ENCODE measurements around the gene THUMPD3. TPM values are rescaled to one million over a fixed set of nuclear protein-coding genes. Genes with fewer than 3 reads are reported as not detected.

THUMPD3 gene
- total and polyA plus RNA-seq, 2 of the 13 experiments (the other 11 are each of a cell fraction or from before 2014, with no cell fraction given): 31.2 to 44.1 TPM

DNA sequence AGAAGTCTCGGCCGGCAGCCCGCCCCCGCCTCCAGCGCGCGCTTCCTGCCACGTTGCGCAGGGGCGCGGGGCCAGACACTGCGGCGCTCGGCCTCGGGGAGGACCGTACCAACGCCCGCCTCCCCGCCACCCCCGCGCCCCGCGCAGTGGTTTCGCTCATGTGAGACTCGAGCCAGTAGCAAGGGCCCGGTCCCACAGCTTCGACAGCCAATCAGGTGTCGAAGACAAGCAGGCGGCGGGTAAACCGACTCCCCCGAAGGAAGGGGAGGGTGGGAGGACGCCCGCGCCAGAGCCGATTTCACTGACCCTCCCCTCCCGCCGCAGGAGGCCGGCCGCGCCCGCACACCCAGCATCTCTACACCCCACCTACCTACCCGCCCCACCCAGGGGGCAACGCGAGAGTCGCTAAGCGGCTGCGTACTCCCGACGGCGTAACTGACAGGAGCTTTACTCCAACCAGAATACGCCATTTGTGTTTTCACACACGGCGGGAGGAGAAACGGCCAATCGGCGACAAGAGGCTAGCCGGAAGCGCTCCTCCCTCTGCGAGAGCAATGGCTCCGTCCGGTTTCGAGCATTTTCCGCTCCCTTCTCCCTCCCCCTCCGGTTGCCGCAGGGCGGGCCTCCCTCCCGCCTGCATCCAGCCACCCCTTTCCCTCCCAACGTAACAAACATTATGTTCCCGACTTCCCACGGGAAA, 33.9 kb downstream of the THUMPD3 start (continued):
- no peak for TF ChIP-seq MLLT10 (CRISPR knock-in tag; IDR thresholded peaks at IDR 0.05)
- TF ChIP-seq REPIN1 (CRISPR knock-in tag; IDR thresholded peaks at IDR 0.05; ENCODE audit: borderline replicate concordance, low read depth): peak; percentile 86
- peak; percentile 25; the same call in 1 of the 2 replicates for TF ChIP-seq KMT2A (CRISPR knock-in tag; IDR thresholded peaks at IDR 0.05)
- TF ChIP-seq ZNF101 (CRISPR knock-in tag; IDR thresholded peaks at IDR 0.05; ENCODE audit: borderline replicate concordance, low read depth): no peak
- TF ChIP-seq ZNF317 (CRISPR knock-in tag; IDR thresholded peaks at IDR 0.05): 0 out of 2 replicates have a peak, but pooled peaks have one; percentile 2
- 0 out of 2 replicates have a peak, but pooled peaks have one; percentile 86 for TF ChIP-seq HOXA7 (CRISPR knock-in tag; IDR thresholded peaks at IDR 0.05)
- TF ChIP-seq, protein P1, sequence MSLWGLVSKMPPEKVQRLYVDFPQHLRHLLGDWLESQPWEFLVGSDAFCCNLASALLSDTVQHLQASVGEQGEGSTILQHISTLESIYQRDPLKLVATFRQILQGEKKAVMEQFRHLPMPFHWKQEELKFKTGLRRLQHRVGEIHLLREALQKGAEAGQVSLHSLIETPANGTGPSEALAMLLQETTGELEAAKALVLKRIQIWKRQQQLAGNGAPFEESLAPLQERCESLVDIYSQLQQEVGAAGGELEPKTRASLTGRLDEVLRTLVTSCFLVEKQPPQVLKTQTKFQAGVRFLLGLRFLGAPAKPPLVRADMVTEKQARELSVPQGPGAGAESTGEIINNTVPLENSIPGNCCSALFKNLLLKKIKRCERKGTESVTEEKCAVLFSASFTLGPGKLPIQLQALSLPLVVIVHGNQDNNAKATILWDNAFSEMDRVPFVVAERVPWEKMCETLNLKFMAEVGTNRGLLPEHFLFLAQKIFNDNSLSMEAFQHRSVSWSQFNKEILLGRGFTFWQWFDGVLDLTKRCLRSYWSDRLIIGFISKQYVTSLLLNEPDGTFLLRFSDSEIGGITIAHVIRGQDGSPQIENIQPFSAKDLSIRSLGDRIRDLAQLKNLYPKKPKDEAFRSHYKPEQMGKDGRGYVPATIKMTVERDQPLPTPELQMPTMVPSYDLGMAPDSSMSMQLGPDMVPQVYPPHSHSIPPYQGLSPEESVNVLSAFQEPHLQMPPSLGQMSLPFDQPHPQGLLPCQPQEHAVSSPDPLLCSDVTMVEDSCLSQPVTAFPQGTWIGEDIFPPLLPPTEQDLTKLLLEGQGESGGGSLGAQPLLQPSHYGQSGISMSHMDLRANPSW (CRISPR knock-in tag; IDR thresholded peaks at IDR 0.05; ENCODE audit: borderline replicate concordance): no peak
- TF ChIP-seq ZEB1 (IDR thresholded peaks at IDR 0.05; ENCODE audit: insufficient replicate concordance, low read depth): no peak
- no peak for TF ChIP-seq RARG (CRISPR knock-in tag; IDR thresholded peaks at IDR 0.05; ENCODE audit: low read depth)
- peak; percentile 33 for TF ChIP-seq ZBTB38 (CRISPR knock-in tag; IDR thresholded peaks at IDR 0.05)
- TF ChIP-seq ARID2 (CRISPR knock-in tag; IDR thresholded peaks at IDR 0.05; ENCODE audit: borderline replicate concordance): no peak
- no peak; the same call in 1 of the 2 replicates for TF ChIP-seq EED (CRISPR knock-in tag; IDR thresholded peaks at IDR 0.05)
- peak; percentile 49; the same call in 1 of the 2 replicates for TF ChIP-seq KDM5B (CRISPR knock-in tag; IDR thresholded peaks at IDR 0.05; ENCODE audit: borderline replicate concordance)
- TF ChIP-seq PHB2 (IDR thresholded peaks at IDR 0.05; ENCODE audit: partially characterized antibody): no peak
- TF ChIP-seq GABPB1 (CRISPR knock-in tag; IDR thresholded peaks at IDR 0.05): peak; percentile 95
- TF ChIP-seq, protein P2, sequence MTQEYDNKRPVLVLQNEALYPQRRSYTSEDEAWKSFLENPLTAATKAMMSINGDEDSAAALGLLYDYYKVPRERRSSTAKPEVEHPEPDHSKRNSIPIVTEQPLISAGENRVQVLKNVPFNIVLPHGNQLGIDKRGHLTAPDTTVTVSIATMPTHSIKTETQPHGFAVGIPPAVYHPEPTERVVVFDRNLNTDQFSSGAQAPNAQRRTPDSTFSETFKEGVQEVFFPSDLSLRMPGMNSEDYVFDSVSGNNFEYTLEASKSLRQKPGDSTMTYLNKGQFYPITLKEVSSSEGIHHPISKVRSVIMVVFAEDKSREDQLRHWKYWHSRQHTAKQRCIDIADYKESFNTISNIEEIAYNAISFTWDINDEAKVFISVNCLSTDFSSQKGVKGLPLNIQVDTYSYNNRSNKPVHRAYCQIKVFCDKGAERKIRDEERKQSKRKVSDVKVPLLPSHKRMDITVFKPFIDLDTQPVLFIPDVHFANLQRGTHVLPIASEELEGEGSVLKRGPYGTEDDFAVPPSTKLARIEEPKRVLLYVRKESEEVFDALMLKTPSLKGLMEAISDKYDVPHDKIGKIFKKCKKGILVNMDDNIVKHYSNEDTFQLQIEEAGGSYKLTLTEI (CRISPR knock-in tag; conservative IDR thresholded peaks at IDR 0.05): no peak
- no peak for TF ChIP-seq RCOR2 (CRISPR knock-in tag; IDR thresholded peaks at IDR 0.05)
- TF ChIP-seq, protein P3, sequence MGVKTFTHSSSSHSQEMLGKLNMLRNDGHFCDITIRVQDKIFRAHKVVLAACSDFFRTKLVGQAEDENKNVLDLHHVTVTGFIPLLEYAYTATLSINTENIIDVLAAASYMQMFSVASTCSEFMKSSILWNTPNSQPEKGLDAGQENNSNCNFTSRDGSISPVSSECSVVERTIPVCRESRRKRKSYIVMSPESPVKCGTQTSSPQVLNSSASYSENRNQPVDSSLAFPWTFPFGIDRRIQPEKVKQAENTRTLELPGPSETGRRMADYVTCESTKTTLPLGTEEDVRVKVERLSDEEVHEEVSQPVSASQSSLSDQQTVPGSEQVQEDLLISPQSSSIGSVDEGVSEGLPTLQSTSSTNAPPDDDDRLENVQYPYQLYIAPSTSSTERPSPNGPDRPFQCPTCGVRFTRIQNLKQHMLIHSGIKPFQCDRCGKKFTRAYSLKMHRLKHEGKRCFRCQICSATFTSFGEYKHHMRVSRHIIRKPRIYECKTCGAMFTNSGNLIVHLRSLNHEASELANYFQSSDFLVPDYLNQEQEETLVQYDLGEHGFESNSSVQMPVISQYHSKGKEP (CRISPR knock-in tag; IDR thresholded peaks at IDR 0.05): no peak
- TF ChIP-seq SIN3A (IDR thresholded peaks at IDR 0.05; ENCODE audit: borderline replicate concordance, low read depth, low read length): peak; percentile 34; the same call in 1 of the 2 replicates
- TF ChIP-seq, protein P4, sequence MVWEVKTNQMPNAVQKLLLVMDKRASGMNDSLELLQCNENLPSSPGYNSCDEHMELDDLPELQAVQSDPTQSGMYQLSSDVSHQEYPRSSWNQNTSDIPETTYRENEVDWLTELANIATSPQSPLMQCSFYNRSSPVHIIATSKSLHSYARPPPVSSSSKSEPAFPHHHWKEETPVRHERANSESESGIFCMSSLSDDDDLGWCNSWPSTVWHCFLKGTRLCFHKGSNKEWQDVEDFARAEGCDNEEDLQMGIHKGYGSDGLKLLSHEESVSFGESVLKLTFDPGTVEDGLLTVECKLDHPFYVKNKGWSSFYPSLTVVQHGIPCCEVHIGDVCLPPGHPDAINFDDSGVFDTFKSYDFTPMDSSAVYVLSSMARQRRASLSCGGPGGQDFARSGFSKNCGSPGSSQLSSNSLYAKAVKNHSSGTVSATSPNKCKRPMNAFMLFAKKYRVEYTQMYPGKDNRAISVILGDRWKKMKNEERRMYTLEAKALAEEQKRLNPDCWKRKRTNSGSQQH (CRISPR knock-in tag; IDR thresholded peaks at IDR 0.05; ENCODE audit: low read depth): no peak
- peak; percentile 55 for TF ChIP-seq RBM22 (optimal IDR thresholded peaks at IDR 0.05; ENCODE audit: low read length)

All from HepG2 (cell line).